Spleen (tissue), 11 donors: Measurements from ENCODE around the gene DPPA5. TPM values are rescaled to one million over a fixed set of nuclear protein-coding genes. Genes with fewer than 3 reads are reported as not detected.

Source experiments
- DNase-seq: peaks from one replicate; pipeline ENCODE4 v3.0.0-alpha.2; 2020
- H3K27ac ChIP-seq, 8 donors: fragments of 200-600 bp; sonication (generic) in 7 of 8; 1 replicate in 4 of 8; 2 replicates in 4 of 8; pipeline versions ENCODE4 v1.5.0 to v1.8.0; 2016 to 2021; ENCODE audit warnings: inconsistent platforms in 4 of 8, mild to moderate bottlenecking in 4 of 8, moderate library complexity in 1 of 8
- H3K27me3 ChIP-seq, 7 donors: fragments of 200-600 bp; sonication (generic) in 6 of 7; replicated peaks in 1 of 7; 1 replicate in 4 of 7; 2 replicates in 3 of 7; pipeline versions ENCODE4 v1.5.0 to v1.8.0; 2016 to 2021; ENCODE audit warnings: inconsistent platforms in 3 of 7, mild to moderate bottlenecking in 1 of 7
- H3K36me3 ChIP-seq, 6 donors: fragments of 200-600 bp; sonication (generic) in 5 of 6; 1 replicate in 4 of 6; 2 replicates in 2 of 6; pipeline versions ENCODE4 v1.5.0 to v1.8.0; 2016 to 2021; ENCODE audit warnings: inconsistent platforms in 2 of 6
- H3K4me1 ChIP-seq, 6 donors: fragments of 200-600 bp; sonication (generic) in 5 of 6; 1 replicate in 3 of 6; 2 replicates in 3 of 6; pipeline versions ENCODE4 v1.5.0 to v1.8.0; 2016 to 2021; ENCODE audit warnings: inconsistent platforms in 3 of 6
- H3K4me3 ChIP-seq, 8 donors: fragments of 200-600 bp; sonication (generic) in 7 of 8; 1 replicate in 4 of 8; 2 replicates in 4 of 8; pipeline versions ENCODE4 v1.5.0 to v1.8.0; 2016 to 2021; ENCODE audit warnings: inconsistent platforms in 4 of 8, mild to moderate bottlenecking in 4 of 8, moderate library complexity in 2 of 8
- H3K9me3 ChIP-seq, 8 donors: fragments of 200-600 bp; sonication (generic) in 7 of 8; 1 replicate in 4 of 8; 2 replicates in 4 of 8; pipeline versions ENCODE4 v1.5.0 to v1.8.0; 2016 to 2021; ENCODE audit warnings: inconsistent platforms in 4 of 8
- POLR2A ChIP-seq, 3 donors: fragments of 450-650 bp; IDR thresholded peaks; one replicate each; pipeline ENCODE4 v1.5.1; 2017; ENCODE audit warnings: antibody characterized with exemption in 3 of 3, mild to moderate bottlenecking in 1 of 3
- POLR2AphosphoS5 ChIP-seq, 3 donors: sonication (generic); formaldehyde crosslinking; IDR thresholded peaks; one replicate each; pipeline ENCODE4 v1.5.1; 2017; ENCODE audit warnings: antibody characterized with exemption in 3 of 3
- WGBS, 5 donors: extraction: QIAGEN DNeasy Blood & Tissue Kit in 3 of 5; methylation state at CpG; one replicate each; pipeline versions ENCODE4 v1.1.5 to v1.1.7; 2013 to 2018; 5-methylcytosine and 5-hydroxymethylcytosine counted together
- intact Hi-C: fragments of 100-400 bp; cut with DNase I; formaldehyde crosslinking; loops from one replicate; pipeline ENCODE4 v1.15.0; 2023; ENCODE audit warnings: low total_unique reads
- polyA plus RNA-seq, 3 donors: library from polyadenylated mRNA; stranded (reverse); fragments of 200-250 nt; gene quantifications; one replicate each; pipeline ENCODE4 v1.2.1, GENCODE V29; 2013
- total RNA-seq, 7 donors: library from RNA; depleted of rRNA in 3 of 7; stranded (reverse); fragments of >200 nt in 3 of 7; fragmentation: NEBNext Ultra II Directional in 4 of 7; extraction: Animal tissue kit (Norgen Biotek cat#: 25700) in 4 of 7; gene quantifications; one replicate each; pipeline versions ENCODE4 v1.1.0 to v1.2.1, GENCODE V29; 2016 to 2021
- TF ChIP-seq, protein P1 (sequence below), 11 experiments: fragments of 200-600 bp in 7 of 11; fragments of 450-650 bp in 4 of 11; sonication (generic) in 4 of 11; IDR thresholded peaks in 8 of 11; conservative IDR thresholded peaks in 3 of 11; 1 replicate in 7 of 11; 2 replicates in 4 of 11; pipeline versions ENCODE4 v1.4.0 to v1.8.0; 2016 to 2021; ENCODE audit warnings: antibody characterized with exemption in 11 of 11, inconsistent platforms in 4 of 11, mild to moderate bottlenecking in 1 of 11
- donor health status: healthy with polysubstance abuse.
- donor health status: DM: no; HTN: no; CAD: no; lungs with moderate emphysema.
- donor health status: DM: no; HTN: no; CAD: no.
- donor health status: Bipolar disorder and iron deficiency.
- donor health status: healthy.
- donor health status: DM: no; HTN: no; CAD: no.
- donor health status: DM: yes; HTN: yes; CAD: no.

Gene DPPA5
- total and polyA plus RNA-seq, 10 donors = not detected

DNA sequence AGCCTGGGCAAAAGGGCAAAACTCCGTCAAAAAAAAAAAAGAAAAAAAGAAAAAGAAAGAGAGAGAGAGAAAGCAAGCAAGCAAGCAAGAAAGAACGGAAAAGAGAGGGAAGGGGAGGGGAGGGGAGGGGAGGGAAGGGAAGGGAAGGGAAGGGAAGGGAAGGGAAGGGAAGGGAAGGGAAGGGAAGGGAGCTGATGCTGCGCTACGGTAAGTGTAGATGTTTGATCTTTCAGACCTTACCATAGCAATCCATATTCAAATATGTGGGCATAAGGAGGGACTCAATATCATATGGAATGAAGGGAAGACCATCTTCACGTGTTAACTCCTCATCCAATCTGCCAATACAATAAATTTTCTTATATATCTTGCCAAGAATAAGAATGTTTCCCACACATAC is 11.9 kb downstream of the DPPA5 start:
- TF ChIP-seq POLR2A (IDR thresholded peaks at IDR 0.05) = no peak
- TF ChIP-seq, protein P1, sequence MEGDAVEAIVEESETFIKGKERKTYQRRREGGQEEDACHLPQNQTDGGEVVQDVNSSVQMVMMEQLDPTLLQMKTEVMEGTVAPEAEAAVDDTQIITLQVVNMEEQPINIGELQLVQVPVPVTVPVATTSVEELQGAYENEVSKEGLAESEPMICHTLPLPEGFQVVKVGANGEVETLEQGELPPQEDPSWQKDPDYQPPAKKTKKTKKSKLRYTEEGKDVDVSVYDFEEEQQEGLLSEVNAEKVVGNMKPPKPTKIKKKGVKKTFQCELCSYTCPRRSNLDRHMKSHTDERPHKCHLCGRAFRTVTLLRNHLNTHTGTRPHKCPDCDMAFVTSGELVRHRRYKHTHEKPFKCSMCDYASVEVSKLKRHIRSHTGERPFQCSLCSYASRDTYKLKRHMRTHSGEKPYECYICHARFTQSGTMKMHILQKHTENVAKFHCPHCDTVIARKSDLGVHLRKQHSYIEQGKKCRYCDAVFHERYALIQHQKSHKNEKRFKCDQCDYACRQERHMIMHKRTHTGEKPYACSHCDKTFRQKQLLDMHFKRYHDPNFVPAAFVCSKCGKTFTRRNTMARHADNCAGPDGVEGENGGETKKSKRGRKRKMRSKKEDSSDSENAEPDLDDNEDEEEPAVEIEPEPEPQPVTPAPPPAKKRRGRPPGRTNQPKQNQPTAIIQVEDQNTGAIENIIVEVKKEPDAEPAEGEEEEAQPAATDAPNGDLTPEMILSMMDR (IDR thresholded peaks at IDR 0.05 in 8 of 11, conservative IDR thresholded peaks at IDR 0.05 in 3 of 11) = no peak
- no peak for TF ChIP-seq POLR2AphosphoS5 (IDR thresholded peaks at IDR 0.05)
- Histone ChIP-seq H3K4me3 (no peak overlapping the region), H3K36me3 (no peaks in the 10 kb centered on the region), H3K27ac (no peak overlapping the region), H3K4me1 (no peaks in the 10 kb centered on the region), H3K9me3 (no peaks in the 10 kb centered on the region), H3K27me3 (peaks cover 0 to 10% (median 0%) of the 10 kb centered on the region in 7 donors)
- WGBS, 5 donors = 82 to 93% (median 87%) methylated on average over 5 of the region's 5 CpGs
- no peak for DNase-seq
- intact Hi-C loops = no loop called here

DNA sequence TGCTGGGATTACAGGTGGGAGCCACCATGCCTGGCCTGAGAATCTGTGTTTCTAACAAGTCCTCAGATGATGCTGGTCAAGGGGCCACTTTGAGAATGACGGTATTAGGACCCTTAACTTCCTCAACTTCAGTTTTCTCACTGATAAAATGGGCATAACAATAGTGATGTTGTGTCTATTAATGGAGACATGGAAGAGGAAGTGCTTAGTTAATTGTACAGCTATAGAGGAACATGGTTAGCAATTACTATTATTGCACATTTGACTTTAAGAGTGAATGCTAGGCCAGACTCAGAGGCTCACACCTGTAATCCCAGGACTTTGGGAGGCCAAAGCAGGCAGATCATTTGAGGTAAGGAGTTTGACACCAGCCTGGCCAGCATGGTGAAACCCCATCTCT is 12.7 kb downstream of the DPPA5 start:
- intact Hi-C loops = no loop called here
- Histone ChIP-seq H3K27me3 (peaks cover 0 to 5% (median 0%) of the 10 kb centered on the region in 7 donors), H3K9me3 (no peaks in the 10 kb centered on the region), H3K36me3 (no peaks in the 10 kb centered on the region), H3K27ac (no peak overlapping the region), H3K4me3 (no peak overlapping the region), H3K4me1 (no peaks in the 10 kb centered on the region)
- TF ChIP-seq POLR2AphosphoS5 (IDR thresholded peaks at IDR 0.05) = no peak
- TF ChIP-seq POLR2A (IDR thresholded peaks at IDR 0.05) = no peak
- no peak for DNase-seq
- WGBS, 5 donors = 46 to 76% (median 63%) methylated on average over 1 of the region's 1 CpG

DNA sequence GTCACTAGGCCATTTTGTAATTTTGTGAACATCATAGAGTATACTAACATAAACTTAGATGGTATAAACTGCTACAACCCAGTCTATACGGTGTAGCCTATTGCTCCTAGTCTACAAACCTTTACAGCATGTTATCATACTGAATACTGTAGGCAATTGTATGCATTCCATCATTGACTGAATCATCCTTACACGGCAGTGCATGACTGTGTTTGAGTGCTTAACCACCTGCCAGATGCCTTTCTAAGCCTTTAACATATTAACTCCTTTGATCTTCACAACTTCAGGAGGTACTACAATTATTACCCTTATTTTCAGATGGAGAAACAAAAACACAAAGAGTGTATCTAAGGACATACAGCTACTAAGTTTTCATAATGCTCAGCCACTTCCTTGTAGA is 14.0 kb downstream of the DPPA5 start:
- intact Hi-C loops = no loop called here
- TF ChIP-seq, protein P1 (IDR thresholded peaks at IDR 0.05 in 8 of 11, conservative IDR thresholded peaks at IDR 0.05 in 3 of 11) = no peak
- TF ChIP-seq POLR2AphosphoS5 (IDR thresholded peaks at IDR 0.05) (no peak), POLR2A (IDR thresholded peaks at IDR 0.05) (no peak)
- DNase-seq = no peak
- Histone ChIP-seq H3K9me3 (no peaks in the 10 kb centered on the region), H3K27me3 (no peaks in the 10 kb centered on the region), H3K36me3 (no peaks in the 10 kb centered on the region), H3K4me3 (no peak overlapping the region), H3K27ac (no peak overlapping the region), H3K4me1 (no peaks in the 10 kb centered on the region)
- WGBS, 5 donors = 78 to 86% (median 81%) methylated on average over 2 of the region's 2 CpGs

DNA sequence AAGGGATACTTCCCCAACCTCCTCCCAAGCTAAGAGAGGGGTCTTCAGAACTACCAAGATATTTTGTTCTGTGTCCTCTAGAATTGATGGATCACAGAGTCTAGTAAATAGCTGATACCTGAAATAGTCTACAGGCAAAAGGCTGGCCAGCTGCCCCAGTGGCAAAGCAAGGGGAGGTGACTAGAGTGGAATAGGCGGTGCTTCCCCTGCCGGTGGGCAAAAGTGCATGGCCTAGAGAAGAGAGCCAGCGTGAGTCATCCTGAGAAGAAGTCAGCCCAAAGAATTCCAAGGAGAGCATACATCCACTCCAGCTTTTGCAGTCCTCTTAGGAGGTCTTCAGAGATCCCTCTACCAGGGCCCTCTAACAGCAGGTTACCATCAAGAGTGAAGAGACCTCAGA is 14.7 kb downstream of the DPPA5 start:
- Histone ChIP-seq H3K27me3 (no peaks in the 10 kb centered on the region), H3K27ac (no peak overlapping the region), H3K4me1 (no peaks in the 10 kb centered on the region), H3K36me3 (no peaks in the 10 kb centered on the region), H3K4me3 (no peak overlapping the region), H3K9me3 (no peaks in the 10 kb centered on the region)
- TF ChIP-seq, protein P1 (IDR thresholded peaks at IDR 0.05 in 8 of 11, conservative IDR thresholded peaks at IDR 0.05 in 3 of 11) = no peak
- TF ChIP-seq POLR2AphosphoS5 (IDR thresholded peaks at IDR 0.05) (no peak), POLR2A (IDR thresholded peaks at IDR 0.05) (no peak)
- WGBS, 5 donors = 72 to 100% (median 82%) methylated on average over 1 to 3 of the region's 3 CpGs
- intact Hi-C loops = no loop called here
- DNase-seq = no peak

DNA sequence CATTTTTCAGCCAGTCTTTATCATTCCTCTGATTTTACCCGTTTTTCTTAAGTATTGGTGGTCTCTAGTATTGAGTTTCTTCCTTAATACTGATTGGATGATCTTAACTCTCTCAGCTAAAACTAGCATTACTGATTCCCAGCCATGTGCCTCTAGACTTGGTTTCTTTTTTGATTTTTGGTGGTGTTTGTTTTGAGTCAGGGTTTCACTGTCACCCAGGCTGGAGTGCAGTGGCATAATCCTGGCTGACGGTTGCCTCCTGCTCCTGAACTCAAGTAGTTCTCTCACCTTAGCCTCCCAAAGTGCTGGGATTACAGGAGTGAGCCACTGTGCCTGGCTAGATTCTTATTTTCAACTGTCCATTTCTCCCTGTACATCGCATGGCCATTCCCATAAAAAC is 24.9 kb downstream of the DPPA5 start:
- Histone ChIP-seq H3K4me1 (no peaks in the 10 kb centered on the region), H3K27me3 (peaks cover 0 to 35% (median 0%) of the 10 kb centered on the region in 7 donors), H3K36me3 (no peaks in the 10 kb centered on the region), H3K4me3 (no peak overlapping the region), H3K27ac (no peak overlapping the region), H3K9me3 (no peaks in the 10 kb centered on the region)
- TF ChIP-seq, protein P1 (IDR thresholded peaks at IDR 0.05 in 8 of 11, conservative IDR thresholded peaks at IDR 0.05 in 3 of 11) = no peak
- TF ChIP-seq POLR2AphosphoS5 (IDR thresholded peaks at IDR 0.05) = no peak
- TF ChIP-seq POLR2A (IDR thresholded peaks at IDR 0.05) = no peak
- no peak for DNase-seq
- intact Hi-C loops = no loop called here
- 61 to 81% (median 64%) methylated on average over 3 of the region's 3 CpGs for WGBS, 5 donors
